ENCODE measurements around the gene VHLL.

Gene VHLL

GRCh38 chr1:156249593-156249992, 49.5 kb downstream of the VHLL start:
- no peak for DNase-seq
